ENCODE measurements around the gene SLC5A6. TPM values are rescaled to one million over a fixed set of nuclear protein-coding genes. Genes with fewer than 3 reads are reported as not detected.
A peak's percentile ranks its signal among the peaks of the same experiment; 100 is the strongest.

The SLC5A6 gene
- total and polyA plus RNA-seq, 2 of the 4 experiments (the other 2 are of a cell fraction), result 28.8 to 34.2 TPM

DNA sequence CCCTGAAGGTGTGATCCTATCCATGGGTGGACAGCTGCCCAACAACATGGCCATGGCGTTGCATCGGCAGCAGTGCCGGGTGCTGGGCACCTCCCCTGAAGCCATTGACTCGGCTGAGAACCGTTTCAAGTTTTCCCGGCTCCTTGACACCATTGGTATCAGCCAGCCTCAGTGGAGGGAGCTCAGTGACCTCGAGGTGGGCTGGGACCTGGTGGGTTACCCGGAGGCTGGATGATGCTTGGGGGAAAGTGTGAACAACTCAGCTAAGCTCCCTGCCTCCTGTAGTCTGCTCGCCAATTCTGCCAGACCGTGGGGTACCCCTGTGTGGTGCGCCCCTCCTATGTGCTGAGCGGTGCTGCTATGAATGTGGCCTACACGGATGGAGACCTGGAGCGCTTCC is 21.3 kb upstream of the SLC5A6 start:
- H4K8ac ChIP-seq (ENCODE audit: low read depth in 2 of 2, low read length in 2 of 2), result no peak overlapping the region
- 93% methylated on average over 8 of the region's 14 CpGs; no CpG with 5 or more reads in 1 of the 2 experiments for WGBS, 2 experiments (ENCODE audit: extremely low coverage in 2 of 2, insufficient read length in 1 of 2)
- in situ Hi-C loops (cut with MboI; ENCODE audit: low sequenced_read_pairs), result no loop called here
- H2BK15ac ChIP-seq (ENCODE audit: low read depth, low read length), result no peak overlapping the region
- CTCF ChIA-PET, result no interaction called here
- H3K9me3 ChIP-seq (ENCODE audit: control insufficient read depth, insufficient read depth, low read length), result no peaks in the 10 kb centered on the region
- no peak overlapping the region for H2AK9ac ChIP-seq (replicated peaks; ENCODE audit: low read depth, low read length, poor library complexity)
- no peak overlapping the region for H4K91ac ChIP-seq (ENCODE audit: insufficient read depth, low read depth, low read length)
- POLR2A ChIA-PET (ENCODE audit: unreplicated experiment), result no interaction called here
- H3K27me3 ChIP-seq (ENCODE audit: control insufficient read depth, insufficient read depth, low read length), result no peaks in the 10 kb centered on the region
- no peak overlapping the region for H3K9ac ChIP-seq (ENCODE audit: low read depth, low read length)
- no peak overlapping the region for H2BK5ac ChIP-seq (ENCODE audit: low read depth, low read length, poor library complexity, severe bottlenecking)
- no peak overlapping the region for H3K27ac ChIP-seq (ENCODE audit: insufficient read depth, low read length)
- H3K23ac ChIP-seq (ENCODE audit: low read depth, low read length), result no peak overlapping the region
- dilution Hi-C loops (cut with HindIII; ENCODE audit: low sequenced_read_pairs, unreplicated experiment), result no loop called here
- no peak overlapping the region for H4K5ac ChIP-seq (ENCODE audit: low read depth, low read length)
- DNase-seq (no peak), ATAC-seq (ENCODE audit: low read depth) (no peak)
- no peak overlapping the region for H3K4me3 ChIP-seq (ENCODE audit: insufficient read depth, low read depth, low read length)
- H3K4me1 ChIP-seq (ENCODE audit: control insufficient read depth, insufficient read depth, low read length), result no peaks in the 10 kb centered on the region
- H2BK20ac ChIP-seq (ENCODE audit: low read depth, low read length), result no peak overlapping the region
- H2AK5ac ChIP-seq (ENCODE audit: low read depth, low read length), result no peak overlapping the region
- H4K20me1 ChIP-seq (ENCODE audit: insufficient read depth, low read length), result no peaks in the 10 kb centered on the region
- no peak overlapping the region for H3K4ac ChIP-seq (ENCODE audit: low read depth, low read length)
- H3K4me2 ChIP-seq (ENCODE audit: low read depth, low read length), result no peak overlapping the region
- no peaks in the 10 kb centered on the region; the same call in 1 of the 2 replicates for H3K9me1 ChIP-seq (ENCODE audit: insufficient read depth, low read length)
- no peak overlapping the region for H2BK120ac ChIP-seq (ENCODE audit: low read depth, low read length)
- H3K56ac ChIP-seq (ENCODE audit: extremely low read depth, insufficient read depth, low read length), result no peak overlapping the region
- no peak overlapping the region for H3K14ac ChIP-seq (replicated peaks; ENCODE audit: low read depth, low read length)
- no peak overlapping the region for H2AFZ ChIP-seq (replicated peaks; ENCODE audit: low read length, poor library complexity)
- H3K18ac ChIP-seq (ENCODE audit: low read depth, low read length), result no peak overlapping the region
- H3K36me3 ChIP-seq (ENCODE audit: control insufficient read depth, insufficient read depth, low read length), result peaks cover 69% of the 10 kb centered on the region
- no peaks in the 10 kb centered on the region; a peak in 1 of 4 replicates for H3K79me1 ChIP-seq (ENCODE audit: low read depth in 1 of 2, low read length in 2 of 2)
- TF ChIP-seq CTCF (conservative IDR thresholded peaks at IDR 0.05; ENCODE audit: low read depth, low read length), result no peak
- TF ChIP-seq MAZ (IDR thresholded peaks at IDR 0.05; ENCODE audit: borderline replicate concordance, low read depth, low read length), result no peak
- TF ChIP-seq POLR2A (IDR thresholded peaks at IDR 0.05; ENCODE audit: low read depth, low read length), result no peak
- TF ChIP-seq FOS (IDR thresholded peaks at IDR 0.05; ENCODE audit: low read depth, low read length), result no peak
- TF ChIP-seq NFE2L2 (IDR thresholded peaks at IDR 0.05; ENCODE audit: low read depth, low read length), result no peak
- TF ChIP-seq MAFK (IDR thresholded peaks at IDR 0.05; ENCODE audit: low read depth, low read length), result no peak
- no peak for TF ChIP-seq CEBPB (IDR thresholded peaks at IDR 0.05; ENCODE audit: low read depth, low read length)
- TF ChIP-seq, protein P1, sequence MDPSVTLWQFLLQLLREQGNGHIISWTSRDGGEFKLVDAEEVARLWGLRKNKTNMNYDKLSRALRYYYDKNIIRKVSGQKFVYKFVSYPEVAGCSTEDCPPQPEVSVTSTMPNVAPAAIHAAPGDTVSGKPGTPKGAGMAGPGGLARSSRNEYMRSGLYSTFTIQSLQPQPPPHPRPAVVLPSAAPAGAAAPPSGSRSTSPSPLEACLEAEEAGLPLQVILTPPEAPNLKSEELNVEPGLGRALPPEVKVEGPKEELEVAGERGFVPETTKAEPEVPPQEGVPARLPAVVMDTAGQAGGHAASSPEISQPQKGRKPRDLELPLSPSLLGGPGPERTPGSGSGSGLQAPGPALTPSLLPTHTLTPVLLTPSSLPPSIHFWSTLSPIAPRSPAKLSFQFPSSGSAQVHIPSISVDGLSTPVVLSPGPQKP (IDR thresholded peaks at IDR 0.05; ENCODE audit: borderline replicate concordance, low read depth, low read length), result no peak
- TF ChIP-seq RAD21 (IDR thresholded peaks at IDR 0.05; ENCODE audit: low read length), result no peak
- TF ChIP-seq BHLHE40 (IDR thresholded peaks at IDR 0.05; ENCODE audit: low read depth, low read length), result no peak
- no peak for TF ChIP-seq CHD1 (IDR thresholded peaks at IDR 0.05; ENCODE audit: low read depth, low read length)
- TF ChIP-seq MXI1 (IDR thresholded peaks at IDR 0.05; ENCODE audit: borderline replicate concordance, low read depth, low read length), result no peak
- TF ChIP-seq, protein P2, sequence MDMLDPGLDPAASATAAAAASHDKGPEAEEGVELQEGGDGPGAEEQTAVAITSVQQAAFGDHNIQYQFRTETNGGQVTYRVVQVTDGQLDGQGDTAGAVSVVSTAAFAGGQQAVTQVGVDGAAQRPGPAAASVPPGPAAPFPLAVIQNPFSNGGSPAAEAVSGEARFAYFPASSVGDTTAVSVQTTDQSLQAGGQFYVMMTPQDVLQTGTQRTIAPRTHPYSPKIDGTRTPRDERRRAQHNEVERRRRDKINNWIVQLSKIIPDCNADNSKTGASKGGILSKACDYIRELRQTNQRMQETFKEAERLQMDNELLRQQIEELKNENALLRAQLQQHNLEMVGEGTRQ (IDR thresholded peaks at IDR 0.05; ENCODE audit: low read depth, low read length), result no peak
- no peak for TF ChIP-seq RFX5 (IDR thresholded peaks at IDR 0.05; ENCODE audit: low read depth, low read length)
- BruUV-seq (replicated peaks), result TSS peak; percentile 77
- intact Hi-C loops (cut with micrococcal nuclease), result no loop called here

Data from IMR-90 (cell line).